ENCODE results near the gene HMBS. TPM values are rescaled to one million over a fixed set of nuclear protein-coding genes. Genes with fewer than 3 reads are reported as not detected.

HMBS gene
- polyA plus RNA-seq, 1 donor (not counting 4 experiments of a cell fraction or from before 2014, with no cell fraction given) = 48.7 TPM

DNA sequence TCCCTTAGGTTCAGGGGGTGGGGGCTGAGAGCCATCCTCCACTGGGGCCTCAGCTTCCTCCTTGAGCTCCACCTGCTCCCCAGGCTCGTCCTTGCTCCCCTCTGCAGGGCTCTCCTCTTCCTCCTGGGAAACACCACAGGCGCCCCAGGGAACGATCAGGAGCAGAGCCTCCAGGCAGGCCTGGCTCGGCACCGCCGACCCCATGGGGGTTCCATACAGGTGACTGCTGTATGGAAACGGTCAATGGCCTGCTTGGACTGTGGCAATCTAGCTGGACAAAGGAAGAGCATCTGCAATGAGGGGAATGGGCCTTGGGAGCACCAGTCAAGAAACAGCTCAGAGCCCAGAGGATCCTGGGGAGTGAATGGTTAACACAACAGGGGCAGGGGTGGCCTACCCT, 35.6 kb upstream of the HMBS start:
- Histone ChIP-seq H3K27ac (ENCODE audit: control insufficient read depth, insufficient read depth, low read length) (no peak overlapping the region), H4K20me1 (ENCODE audit: control insufficient read depth, extremely low read depth, insufficient read depth, low read length) (peaks cover 4% of the 10 kb centered on the region), H3K79me2 (ENCODE audit: control insufficient read depth, insufficient read depth, low read length) (peaks cover 10% of the 10 kb centered on the region), H3K9ac (ENCODE audit: control insufficient read depth, extremely low read depth, insufficient read depth, low read length) (no peak overlapping the region), H3K27me3 (ENCODE audit: control insufficient read depth, extremely low read depth, insufficient read depth, low read length) (no peaks in the 10 kb centered on the region), H3K9me3 (ENCODE audit: control insufficient read depth, low read depth, low read length) (no peaks in the 10 kb centered on the region), H2AFZ (ENCODE audit: control insufficient read depth, low read length) (no peak overlapping the region), H3K9me1 (ENCODE audit: control insufficient read depth, extremely low read depth, insufficient read depth, low read length) (no peaks in the 10 kb centered on the region), H3K4me1 (ENCODE audit: control insufficient read depth, extremely low read depth, insufficient read depth, low read length) (peaks cover 5% of the 10 kb centered on the region), H3K4me3 (ENCODE audit: control insufficient read depth in 2 of 3, extremely low read depth in 1 of 3, insufficient read depth in 2 of 3, low read depth in 1 of 3, low read length in 3 of 3) (no peak overlapping the region), H3K36me3 (ENCODE audit: control insufficient read depth in 2 of 2, extremely low read depth in 1 of 2, insufficient read depth in 2 of 2, low read length in 2 of 2) (peaks cover 70 to 75% of the 10 kb centered on the region in 2 experiments), H3K4me2 (ENCODE audit: control insufficient read depth, extremely low read depth, insufficient read depth, low read depth, low read length) (no peak overlapping the region)
- DNase-seq (ENCODE audit: low read depth, low spot score) (no peak), FAIRE-seq (no peak)
- TF ChIP-seq EZH2 (IDR thresholded peaks at IDR 0.05; ENCODE audit: low read length) = no peak
- TF ChIP-seq, protein P1, sequence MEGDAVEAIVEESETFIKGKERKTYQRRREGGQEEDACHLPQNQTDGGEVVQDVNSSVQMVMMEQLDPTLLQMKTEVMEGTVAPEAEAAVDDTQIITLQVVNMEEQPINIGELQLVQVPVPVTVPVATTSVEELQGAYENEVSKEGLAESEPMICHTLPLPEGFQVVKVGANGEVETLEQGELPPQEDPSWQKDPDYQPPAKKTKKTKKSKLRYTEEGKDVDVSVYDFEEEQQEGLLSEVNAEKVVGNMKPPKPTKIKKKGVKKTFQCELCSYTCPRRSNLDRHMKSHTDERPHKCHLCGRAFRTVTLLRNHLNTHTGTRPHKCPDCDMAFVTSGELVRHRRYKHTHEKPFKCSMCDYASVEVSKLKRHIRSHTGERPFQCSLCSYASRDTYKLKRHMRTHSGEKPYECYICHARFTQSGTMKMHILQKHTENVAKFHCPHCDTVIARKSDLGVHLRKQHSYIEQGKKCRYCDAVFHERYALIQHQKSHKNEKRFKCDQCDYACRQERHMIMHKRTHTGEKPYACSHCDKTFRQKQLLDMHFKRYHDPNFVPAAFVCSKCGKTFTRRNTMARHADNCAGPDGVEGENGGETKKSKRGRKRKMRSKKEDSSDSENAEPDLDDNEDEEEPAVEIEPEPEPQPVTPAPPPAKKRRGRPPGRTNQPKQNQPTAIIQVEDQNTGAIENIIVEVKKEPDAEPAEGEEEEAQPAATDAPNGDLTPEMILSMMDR (optimal IDR thresholded peaks at IDR 0.05 in 1 of 3, IDR thresholded peaks at IDR 0.05 in 1 of 3, conservative IDR thresholded peaks at IDR 0.05 in 1 of 3; ENCODE audit: extremely low read depth in 1 of 3, insufficient read depth in 2 of 3, low read length in 3 of 3) = no peak
- dilution Hi-C loops (cut with MboI; ENCODE audit: extremely low pct_ligation_motif_present, low sequenced_read_pairs) = no loop called here

DNA sequence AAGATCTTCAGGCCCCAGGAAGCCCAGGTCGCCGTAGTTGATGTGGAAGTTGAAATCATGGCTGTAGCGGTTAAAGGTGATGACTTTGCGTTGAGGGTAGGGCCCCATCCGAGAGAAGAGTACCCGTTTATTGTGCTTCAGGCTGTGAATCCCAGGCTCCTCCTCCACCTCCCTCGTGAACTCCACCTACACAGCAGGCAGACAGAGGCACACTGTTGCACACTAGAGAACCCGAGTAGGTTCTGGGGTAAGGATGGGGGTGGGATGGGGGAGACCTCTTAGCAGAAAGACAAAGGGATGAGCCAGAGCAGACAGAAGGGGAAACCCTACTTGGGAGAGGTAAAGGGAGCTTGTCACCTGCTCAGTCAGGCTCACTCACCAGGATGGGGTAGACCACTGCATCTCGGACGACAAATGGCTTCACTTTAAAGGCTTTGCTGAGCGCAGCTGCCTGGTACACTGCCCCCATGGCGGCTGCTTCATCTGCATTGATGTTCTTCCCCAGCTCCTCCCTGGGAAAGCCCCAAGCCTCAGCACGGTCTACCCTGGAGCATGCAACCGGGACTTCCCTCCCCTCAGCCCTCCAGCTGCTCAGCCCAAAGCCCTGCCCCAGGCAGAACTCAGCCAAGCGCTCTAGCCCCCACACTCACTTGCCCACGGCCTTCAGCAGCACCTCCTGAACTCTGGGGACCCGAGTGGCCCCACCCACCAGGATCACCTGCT, 33.1 kb upstream of the HMBS start:
- Histone ChIP-seq H3K4me1 (ENCODE audit: control insufficient read depth, extremely low read depth, insufficient read depth, low read length) (peaks cover 10% of the 10 kb centered on the region), H3K9me1 (ENCODE audit: control insufficient read depth, extremely low read depth, insufficient read depth, low read length) (no peaks in the 10 kb centered on the region), H3K9me3 (ENCODE audit: control insufficient read depth, low read depth, low read length) (no peaks in the 10 kb centered on the region), H3K27ac (ENCODE audit: control insufficient read depth, insufficient read depth, low read length) (no peak overlapping the region), H3K27me3 (ENCODE audit: control insufficient read depth, extremely low read depth, insufficient read depth, low read length) (no peaks in the 10 kb centered on the region), H2AFZ (ENCODE audit: control insufficient read depth, low read length) (no peak overlapping the region), H3K4me3 (ENCODE audit: control insufficient read depth in 2 of 3, extremely low read depth in 1 of 3, insufficient read depth in 2 of 3, low read depth in 1 of 3, low read length in 3 of 3) (no peak overlapping the region), H3K36me3 (ENCODE audit: control insufficient read depth in 2 of 2, extremely low read depth in 1 of 2, insufficient read depth in 2 of 2, low read length in 2 of 2) (peaks cover 68 to 76% of the 10 kb centered on the region in 2 experiments), H3K4me2 (ENCODE audit: control insufficient read depth, extremely low read depth, insufficient read depth, low read depth, low read length) (no peak overlapping the region), H3K79me2 (ENCODE audit: control insufficient read depth, insufficient read depth, low read length) (peaks cover 34% of the 10 kb centered on the region), H3K9ac (ENCODE audit: control insufficient read depth, extremely low read depth, insufficient read depth, low read length) (no peak overlapping the region), H4K20me1 (ENCODE audit: control insufficient read depth, extremely low read depth, insufficient read depth, low read length) (peaks cover 4% of the 10 kb centered on the region)
- no peak for TF ChIP-seq EZH2 (IDR thresholded peaks at IDR 0.05; ENCODE audit: low read length)
- TF ChIP-seq, protein P1 (optimal IDR thresholded peaks at IDR 0.05 in 1 of 3, IDR thresholded peaks at IDR 0.05 in 1 of 3, conservative IDR thresholded peaks at IDR 0.05 in 1 of 3; ENCODE audit: extremely low read depth in 1 of 3, insufficient read depth in 2 of 3, low read length in 3 of 3) = no peak
- no peak for FAIRE-seq
- dilution Hi-C loops (cut with MboI; ENCODE audit: extremely low pct_ligation_motif_present, low sequenced_read_pairs) = no loop called here
- DNase-seq (ENCODE audit: low read depth, low spot score) = no peak

All from keratinocyte (primary cell).